ENCODE measurements around the gene ZNF518B. TPM values are rescaled to one million over a fixed set of nuclear protein-coding genes. Genes with fewer than 3 reads are reported as not detected.

The ZNF518B gene
- total and polyA plus RNA-seq, 2 of the 13 experiments (the other 11 are each of a cell fraction or from before 2014, with no cell fraction given) = 0.02 TPM; not detected in 1

- no peak for TF ChIP-seq TRIM24 (CRISPR knock-in tag; IDR thresholded peaks at IDR 0.05)
- TF ChIP-seq GATAD2A (CRISPR knock-in tag; IDR thresholded peaks at IDR 0.05) = no peak
- no peak for TF ChIP-seq SNAPC4 (CRISPR knock-in tag; IDR thresholded peaks at IDR 0.05)
- TF ChIP-seq, protein P1, sequence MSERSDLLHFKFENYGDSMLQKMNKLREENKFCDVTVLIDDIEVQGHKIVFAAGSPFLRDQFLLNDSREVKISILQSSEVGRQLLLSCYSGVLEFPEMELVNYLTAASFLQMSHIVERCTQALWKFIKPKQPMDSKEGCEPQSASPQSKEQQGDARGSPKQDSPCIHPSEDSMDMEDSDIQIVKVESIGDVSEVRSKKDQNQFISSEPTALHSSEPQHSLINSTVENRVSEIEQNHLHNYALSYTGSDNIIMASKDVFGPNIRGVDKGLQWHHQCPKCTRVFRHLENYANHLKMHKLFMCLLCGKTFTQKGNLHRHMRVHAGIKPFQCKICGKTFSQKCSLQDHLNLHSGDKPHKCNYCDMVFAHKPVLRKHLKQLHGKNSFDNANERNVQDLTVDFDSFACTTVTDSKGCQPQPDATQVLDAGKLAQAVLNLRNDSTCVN (CRISPR knock-in tag; IDR thresholded peaks at IDR 0.05; ENCODE audit: borderline replicate concordance) = no peak
- TF ChIP-seq KMT2A (CRISPR knock-in tag; IDR thresholded peaks at IDR 0.05) = no peak
- TF ChIP-seq ZNF20 (CRISPR knock-in tag; IDR thresholded peaks at IDR 0.05) = no peak
- no peak for TF ChIP-seq ELF4 (CRISPR knock-in tag; IDR thresholded peaks at IDR 0.05; ENCODE audit: borderline replicate concordance)
- no peak for TF ChIP-seq BRF2 (CRISPR knock-in tag; IDR thresholded peaks at IDR 0.05)
- no peak for TF ChIP-seq ZMYM4 (CRISPR knock-in tag; IDR thresholded peaks at IDR 0.05)
These were observed 35.2 kb upstream of the ZNF518B start (continued) for GRCh38 chr4:10492464-10492863.
